Fibroblast of the aortic adventitia (primary cell): ENCODE data around the gene ITCH. TPM values are rescaled to one million over a fixed set of nuclear protein-coding genes. Genes with fewer than 3 reads are reported as not detected.

ENCODE experiments used
- DNase-seq: peaks from one replicate; pipeline ENCODE4 v3.0.0-alpha.2; 2010; ENCODE audit warnings: low read depth
- H3K4me3 ChIP-seq: 2 replicates; pipeline ENCODE4 v1.5.1; 2011; ENCODE audit warnings: low read depth, mild to moderate bottlenecking, control low read depth, low read length, moderate library complexity
- total RNA-seq: library from RNA; depleted of rRNA; stranded (reverse); fragments of >200 nt; gene quantifications from 2 replicates; pipeline ENCODE4 v1.2.3, GENCODE V29; 2012; ENCODE audit warnings: low replicate concordance
- TF ChIP-seq, protein P1 (sequence below): IDR thresholded peaks from 2 replicates; pipeline ENCODE4 v1.5.1; 2011; ENCODE audit warnings: mild to moderate bottlenecking, low read length, control low read depth, inconsistent platforms; ENCODE audit not compliant: insufficient read depth

The ITCH gene
- total RNA-seq, 1 donor = 70.7 TPM

DNA sequence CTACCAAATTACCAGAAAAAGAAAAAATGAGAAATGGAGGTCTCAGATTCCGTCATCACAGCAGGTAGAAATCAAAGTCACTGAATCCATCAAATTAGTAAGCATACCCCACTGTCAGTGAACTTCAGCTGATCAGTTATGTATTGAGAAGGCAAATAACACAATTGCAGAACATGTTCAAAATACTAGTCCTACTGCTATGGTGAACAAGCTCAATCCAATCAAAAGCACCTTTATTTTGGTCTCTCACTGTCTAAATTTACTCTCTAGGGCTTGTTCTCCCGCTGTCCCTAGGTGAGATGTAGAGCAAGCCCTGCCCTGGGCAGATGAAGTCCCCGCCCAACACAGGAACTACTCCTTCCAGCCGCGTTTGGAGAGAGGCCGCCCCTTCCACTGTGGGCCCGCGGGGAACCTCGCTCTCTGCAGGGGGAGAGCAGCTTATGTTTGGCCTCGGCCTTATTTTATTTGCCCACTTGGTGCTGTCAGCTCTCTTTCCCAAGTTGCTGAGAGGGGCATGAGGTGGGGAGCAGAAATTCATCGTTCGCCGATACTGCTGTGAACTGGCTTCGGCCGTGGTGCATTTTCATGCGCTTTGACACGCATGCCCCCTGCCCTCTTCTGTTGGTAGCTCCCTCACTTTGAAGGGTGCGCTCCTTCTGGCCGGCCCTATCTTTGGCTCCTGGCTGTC is 181.2 kb downstream of the ITCH start:
- no peak overlapping the region for H3K4me3 ChIP-seq
- no peak for DNase-seq
- TF ChIP-seq, protein P1, sequence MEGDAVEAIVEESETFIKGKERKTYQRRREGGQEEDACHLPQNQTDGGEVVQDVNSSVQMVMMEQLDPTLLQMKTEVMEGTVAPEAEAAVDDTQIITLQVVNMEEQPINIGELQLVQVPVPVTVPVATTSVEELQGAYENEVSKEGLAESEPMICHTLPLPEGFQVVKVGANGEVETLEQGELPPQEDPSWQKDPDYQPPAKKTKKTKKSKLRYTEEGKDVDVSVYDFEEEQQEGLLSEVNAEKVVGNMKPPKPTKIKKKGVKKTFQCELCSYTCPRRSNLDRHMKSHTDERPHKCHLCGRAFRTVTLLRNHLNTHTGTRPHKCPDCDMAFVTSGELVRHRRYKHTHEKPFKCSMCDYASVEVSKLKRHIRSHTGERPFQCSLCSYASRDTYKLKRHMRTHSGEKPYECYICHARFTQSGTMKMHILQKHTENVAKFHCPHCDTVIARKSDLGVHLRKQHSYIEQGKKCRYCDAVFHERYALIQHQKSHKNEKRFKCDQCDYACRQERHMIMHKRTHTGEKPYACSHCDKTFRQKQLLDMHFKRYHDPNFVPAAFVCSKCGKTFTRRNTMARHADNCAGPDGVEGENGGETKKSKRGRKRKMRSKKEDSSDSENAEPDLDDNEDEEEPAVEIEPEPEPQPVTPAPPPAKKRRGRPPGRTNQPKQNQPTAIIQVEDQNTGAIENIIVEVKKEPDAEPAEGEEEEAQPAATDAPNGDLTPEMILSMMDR = no peak

DNA sequence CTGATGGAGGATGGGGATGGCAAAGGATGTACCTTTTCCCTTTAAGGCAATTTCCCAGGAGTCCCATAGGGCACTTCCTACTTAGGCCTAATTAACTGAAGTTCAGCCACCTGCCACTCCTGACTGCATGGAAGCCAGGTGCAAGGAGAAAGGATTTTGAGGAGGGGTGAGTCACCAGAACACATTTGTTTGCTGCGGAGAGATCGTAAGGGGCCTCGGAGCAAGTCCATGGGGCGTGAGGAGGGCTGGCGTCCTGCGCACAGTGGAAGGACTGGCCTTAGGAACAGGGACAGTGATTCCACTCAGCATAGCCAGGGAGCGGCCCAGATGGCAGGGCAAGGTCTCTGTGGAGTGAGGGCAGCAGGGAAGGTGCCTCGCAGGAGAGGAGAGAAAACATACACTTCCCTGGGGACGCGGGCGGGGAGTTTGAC is 183.7 kb downstream of the ITCH start:
- no peak for DNase-seq
- TF ChIP-seq, protein P1 = no peak
- no peak overlapping the region for H3K4me3 ChIP-seq

DNA sequence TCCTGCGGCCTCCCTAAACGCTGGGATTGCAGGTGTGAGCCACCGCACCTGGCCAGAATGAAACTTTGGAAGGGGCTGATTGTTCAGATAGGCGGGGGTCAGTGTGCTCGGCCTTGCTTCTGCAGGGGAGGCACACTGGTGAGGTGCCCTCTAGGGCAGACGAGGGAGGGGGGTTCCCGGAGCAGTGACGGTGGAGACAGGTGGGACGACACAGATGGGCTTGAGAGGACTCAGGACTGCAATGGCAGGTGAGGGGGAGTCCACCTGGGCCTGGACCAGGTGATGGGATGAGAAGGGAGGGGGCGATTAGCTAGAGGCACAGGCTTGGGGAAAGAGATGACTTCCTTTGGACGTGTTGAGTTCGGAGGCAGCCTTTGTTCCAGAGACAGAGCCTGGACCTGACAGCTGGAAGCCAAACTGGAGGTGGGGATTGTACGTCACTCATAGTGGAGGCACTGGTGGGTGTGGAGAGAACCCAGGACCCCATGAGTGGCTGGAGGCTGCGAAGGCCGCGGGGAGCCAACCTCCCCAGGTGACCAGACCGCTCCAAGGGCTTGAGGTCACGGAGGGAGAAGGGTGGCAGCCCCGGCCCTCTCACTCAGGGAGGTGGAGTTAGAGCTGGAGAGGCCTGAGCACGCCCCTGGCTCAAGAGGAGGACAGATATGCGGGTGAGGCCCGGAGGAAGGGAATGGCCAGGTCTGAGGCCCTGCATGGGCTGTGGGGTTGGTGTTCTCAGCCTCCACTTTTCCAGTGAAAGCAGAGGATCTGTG is 185.0 kb downstream of the ITCH start:
- DNase-seq = no peak
- TF ChIP-seq, protein P1 = no peak
- no peak overlapping the region for H3K4me3 ChIP-seq

DNA sequence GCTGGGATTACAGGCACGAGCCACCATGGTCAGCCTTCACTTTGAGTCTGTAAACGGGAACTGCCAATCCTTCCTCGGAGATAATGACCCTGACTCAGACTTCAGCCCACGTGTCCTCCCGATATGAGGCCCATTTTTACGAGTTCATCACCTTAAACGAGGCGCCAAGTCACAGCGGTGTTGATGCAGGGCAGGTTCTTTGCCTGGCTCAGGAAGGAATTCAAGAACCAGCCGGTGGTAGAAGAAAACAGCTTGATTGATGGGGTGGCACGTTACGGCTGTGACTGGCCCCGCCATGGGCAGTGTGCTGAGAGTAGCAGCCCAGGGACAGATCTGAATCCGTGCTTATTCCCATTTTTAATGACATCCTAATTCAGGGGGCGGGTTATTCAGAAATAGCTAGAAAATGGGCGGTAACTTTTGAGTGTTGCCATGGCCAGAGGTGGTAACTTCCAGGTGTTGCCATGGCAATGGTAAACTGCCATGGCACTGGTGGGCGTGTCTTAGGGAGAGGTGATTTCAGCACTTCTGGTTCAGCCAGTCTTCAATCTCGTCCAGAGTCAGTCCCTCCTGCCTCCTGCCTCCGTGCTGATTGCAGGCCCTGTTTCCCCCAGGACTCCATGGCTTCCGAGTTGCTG is 186.3 kb downstream of the ITCH start:
- TF ChIP-seq, protein P1 = no peak
- DNase-seq = no peak

DNA sequence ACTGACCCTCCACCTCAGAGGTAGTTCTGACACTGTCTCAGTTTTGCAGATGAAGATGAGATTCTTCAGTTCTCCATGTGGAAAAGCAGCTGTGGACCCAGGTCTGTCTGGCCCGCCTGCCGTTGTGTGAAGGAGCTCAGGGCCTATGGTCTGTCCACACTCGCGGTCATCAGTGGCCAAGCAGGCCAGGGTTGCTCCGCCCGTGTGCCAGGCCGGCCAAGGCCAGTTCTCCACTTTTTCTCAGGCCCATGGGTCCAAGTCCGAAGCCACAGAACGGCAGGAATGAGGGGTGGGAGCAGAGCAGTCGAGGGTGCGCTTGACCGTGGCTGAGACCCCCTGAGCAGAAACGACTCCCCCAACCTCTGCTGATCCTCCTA is 186.8 kb downstream of the ITCH start:
- TF ChIP-seq, protein P1 = no peak
- DNase-seq = no peak
- no peak overlapping the region for H3K4me3 ChIP-seq

More for the DNA sequence above, 186.3 kb downstream of the ITCH start:
- no peak overlapping the region for H3K4me3 ChIP-seq

DNA sequence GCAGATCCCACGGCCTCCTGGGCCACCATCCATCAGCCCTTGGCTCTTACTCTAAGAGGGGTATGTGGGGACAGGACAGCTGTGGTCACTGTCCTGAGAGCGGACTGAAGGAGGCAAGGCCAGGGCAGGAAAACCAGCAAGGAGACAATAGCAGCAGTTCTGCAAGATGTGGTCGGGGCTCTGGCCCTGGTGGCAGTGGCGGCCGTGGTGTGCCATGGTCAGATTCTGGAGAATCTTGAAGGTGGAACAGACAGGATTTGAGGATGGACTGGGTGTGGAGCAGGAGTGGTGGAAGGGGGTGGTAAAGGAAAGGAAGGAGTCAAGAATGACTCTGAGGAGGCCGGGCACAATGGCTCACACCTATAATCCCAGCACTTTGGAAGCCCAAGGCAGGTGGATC is 189.5 kb downstream of the ITCH start:
- no peak for DNase-seq
- TF ChIP-seq, protein P1 = no peak
- no peak overlapping the region for H3K4me3 ChIP-seq
